Measurements from ENCODE around the gene ZBTB18.

GRCh38 chr1:244067893-244068292, 16.8 kb downstream of the ZBTB18 start:
- TF ChIP-seq CTCF (IDR thresholded peaks at IDR 0.05) = no peak
- no peak for TF ChIP-seq POLR2A (IDR thresholded peaks at IDR 0.05)
- no peak for TF ChIP-seq POLR2AphosphoS5 (IDR thresholded peaks at IDR 0.05; ENCODE audit: insufficient read depth in 1 of 2, low read depth in 1 of 2)
